ENCODE results near the gene DNAH11.

GRCh38 chr7:21934808-21935207 lies 392.0 kb downstream of the DNAH11 start:
- TF ChIP-seq GATA2 (IDR thresholded peaks at IDR 0.05; ENCODE audit: low read depth, low read length) (no peak), GATA3 (IDR thresholded peaks at IDR 0.05; ENCODE audit: low read depth, low read length) (no peak)

Measured in SH-SY5Y (cell line).